NCI-H2196 (cell line): ENCODE data around the gene OMP.

Source experiments
- DNase-seq: peaks from one replicate; lab custom pipeline; 2025; ENCODE audit not compliant: unreplicated experiment; lab: John Stamatoyannopoulos, UW

OMP gene

GRCh38 chr11:77121876-77122575, 19.4 kb downstream of the OMP start:
- DNase-seq: no peak

- no peak for DNase-seq
These were observed 20.1 kb downstream of the OMP start for GRCh38 chr11:77122576-77123212.

GRCh38 chr11:77123591-77123990, 21.0 kb downstream of the OMP start:
- no peak for DNase-seq

GRCh38 chr11:77124041-77124440, 21.4 kb downstream of the OMP start:
- no peak for DNase-seq

- no peak for DNase-seq
These were observed 21.8 kb downstream of the OMP start for GRCh38 chr11:77124488-77124887.

- no peak for DNase-seq
These were observed 22.6 kb downstream of the OMP start for GRCh38 chr11:77125191-77125590.

GRCh38 chr11:77125695-77126094, 23.1 kb downstream of the OMP start:
- DNase-seq: no peak

GRCh38 chr11:77126156-77126775, 23.6 kb downstream of the OMP start:
- no peak for DNase-seq

GRCh38 chr11:77126861-77127234, 24.2 kb downstream of the OMP start:
- no peak for DNase-seq

GRCh38 chr11:77127235-77127911, 24.7 kb downstream of the OMP start:
- peak; percentile 47 for DNase-seq

- no peak for DNase-seq
These were observed 25.5 kb downstream of the OMP start, which contains the start of gene MYO7A for GRCh38 chr11:77127920-77128691. Gene MYO7A, plus strand, starts transcription at chr11:77128246. Its CDS starts 2,389 bp downstream, at chr11:77130635.

GRCh38 chr11:77129069-77129841, 26.6 kb downstream of the OMP start:
- no peak for DNase-seq

- DNase-seq: no peak
These were observed 27.5 kb downstream of the OMP start for GRCh38 chr11:77129842-77130756.

- DNase-seq: peak; percentile 49
These were observed 28.3 kb downstream of the OMP start for GRCh38 chr11:77130763-77131513.

GRCh38 chr11:77131560-77131959, 28.9 kb downstream of the OMP start:
- no peak for DNase-seq

GRCh38 chr11:77135069-77135468, 32.4 kb downstream of the OMP start:
- DNase-seq: no peak

GRCh38 chr11:77136074-77136473, 33.4 kb downstream of the OMP start:
- no peak for DNase-seq

GRCh38 chr11:77136784-77137420, 34.3 kb downstream of the OMP start:
- no peak for DNase-seq
